Right lobe of liver (tissue), 6 donors: ENCODE data around the gene TRAK1. TPM values are rescaled to one million over a fixed set of nuclear protein-coding genes. Genes with fewer than 3 reads are reported as not detected.

Experiments used
- ATAC-seq, 4 donors: fragments of 200-7000 bp; cut with Tn5 transposase; one replicate each; pipeline ENCODE4 v1.9.1; 2020; ENCODE audit warnings: mild to moderate bottlenecking in 4 of 4, moderate library complexity in 4 of 4
- DNase-seq, 3 donors: peaks; one replicate each; pipeline ENCODE4 v3.0.0-alpha.2; 2020
- H3K27ac ChIP-seq, 3 donors: fragments of 200-600 bp; one replicate each; pipeline ENCODE4 v1.8.0; 2022
- H3K27me3 ChIP-seq, 2 donors: fragments of 200-600 bp; one replicate each; pipeline ENCODE4 v1.8.0; 2022
- H3K36me3 ChIP-seq, 4 donors: fragments of 200-600 bp; sonication (generic) in 1 of 4; one replicate each; pipeline versions ENCODE4 v1.5.1 to v1.8.0; 2017 to 2022; ENCODE audit warnings: control low read depth in 1 of 4
- H3K4me1 ChIP-seq, 4 donors: fragments of 200-600 bp; sonication (generic) in 1 of 4; one replicate each; pipeline versions ENCODE4 v1.5.1 to v1.8.0; 2017 to 2022; ENCODE audit warnings: control low read depth in 1 of 4
- H3K4me3 ChIP-seq, 3 donors: fragments of 200-600 bp; one replicate each; pipeline ENCODE4 v1.8.0; 2022
- H3K9me3 ChIP-seq, 4 donors: fragments of 200-600 bp; sonication (generic) in 1 of 4; one replicate each; pipeline versions ENCODE4 v1.5.1 to v1.8.0; 2017 to 2022; ENCODE audit warnings: control low read depth in 1 of 4
- CTCF ChIP-seq, 4 donors: fragments of 200-600 bp in 3 of 4; fragments of 450-650 bp in 1 of 4; IDR thresholded peaks; one replicate each; pipeline versions ENCODE4 v1.5.1 to v1.8.0; 2016 to 2022; ENCODE audit warnings: antibody characterized with exemption in 4 of 4, mild to moderate bottlenecking in 2 of 4
- POLR2A ChIP-seq: fragments of 450-650 bp; IDR thresholded peaks from one replicate; pipeline ENCODE4 v1.6.1; 2017; ENCODE audit warnings: antibody characterized with exemption, mild to moderate bottlenecking
- WGBS: methylation state at CpG from one replicate; pipeline ENCODE4 v1.1.6; 2018; ENCODE audit warnings: low coverage, low lambda C conversion rate; ENCODE audit not compliant: insufficient coverage; ENCODE audit errors: missing lambda C conversion rate; 5-methylcytosine and 5-hydroxymethylcytosine counted together
- intact Hi-C, 2 donors: fragments of 100-400 bp; cut with DNase I; formaldehyde crosslinking; loops; one replicate each; pipeline versions ENCODE4 v1.11.2 to v1.14.1; 2022
- total RNA-seq, 6 experiments: library from RNA; depleted of rRNA in 2 of 6; stranded (reverse); fragments of >200 nt in 2 of 6; fragmentation: NEBNext Ultra II Directional in 3 of 6; extraction: Animal tissue kit (Norgen Biotek cat#: 25700) in 3 of 6; gene quantifications; one replicate each; pipeline versions ENCODE4 v1.1.0 to v1.2.4, GENCODE V29; 2016 to 2023
- donor health status: DM: no; HTN: yes; CAD: no.
- donor health status: DM: no; HTN: no; CAD: no.
- donor health status: DM: no; HTN: no; CAD: no.
- donor health status: DM: no; HTN: yes; CAD: no.
- donor health status: DM: no; HTN: yes; CAD: no.

The TRAK1 gene
- total RNA-seq, 6 experiments from 2014 or later, result 9.5 to 16.4 (median 12.2) TPM

GRCh38 chr3:42110631-42111030 lies 19.5 kb downstream of the TRAK1 start:
- Histone ChIP-seq H3K27ac (no peak overlapping the region), H3K4me3 (no peak overlapping the region), H3K4me1 (peaks cover 0 to 10% (median 3%) of the 10 kb centered on the region in 4 donors), H3K9me3 (no peaks in the 10 kb centered on the region), H3K36me3 (no peaks in the 10 kb centered on the region), H3K27me3 (no peaks in the 10 kb centered on the region)
- DNase-seq (no peak), ATAC-seq (no peak)
- 90% methylated on average over 3 of the region's 3 CpGs for WGBS
- intact Hi-C loops, result loop anchor here in 1 of 2 donors (10.0 kb wide), 1 partner anchor 84 kb away; no protein-coding TSS in a partner anchor
- TF ChIP-seq POLR2A (no peak), CTCF (IDR thresholded peaks at IDR 0.05) (no peak)

- ATAC-seq, result no peak
- 57% methylated on average over 4 of the region's 4 CpGs for WGBS
- intact Hi-C loops, result loop anchor here in 1 of 2 donors (10.0 kb wide), 1 partner anchor 81 kb away; no protein-coding TSS in a partner anchor
Measured at GRCh38 chr3:42114130-42114725, 23.1 kb downstream of the TRAK1 start.

GRCh38 chr3:42115215-42115614 lies 24.1 kb downstream of the TRAK1 start:
- peak; percentile 59 to 82 (median 76) for ATAC-seq
- peak overlapping the region in 2 of 3 donors; percentile 24 to 43 for H3K27ac ChIP-seq
- DNase-seq, result peak; percentile 45 to 75 (median 64)

More at GRCh38 chr3:42114130-42114725, 23.1 kb downstream of the TRAK1 start:
- Histone ChIP-seq H3K4me1 (peaks cover 0 to 20% (median 7%) of the 10 kb centered on the region in 4 donors), H3K27ac (no peak overlapping the region), H3K9me3 (no peaks in the 10 kb centered on the region), H3K27me3 (no peaks in the 10 kb centered on the region), H3K4me3 (no peak overlapping the region), H3K36me3 (no peaks in the 10 kb centered on the region)
- no peak for DNase-seq
- TF ChIP-seq CTCF (IDR thresholded peaks at IDR 0.05) (no peak), POLR2A (no peak)

GRCh38 chr3:42115946-42116345 lies 24.8 kb downstream of the TRAK1 start:
- ATAC-seq (no peak), DNase-seq (no peak)
- TF ChIP-seq CTCF (IDR thresholded peaks at IDR 0.05), result no peak
- no peak for TF ChIP-seq POLR2A
- Histone ChIP-seq H3K27ac (peak overlapping the region in 1 of 3 donors; percentile 24), H3K36me3 (no peaks in the 10 kb centered on the region), H3K9me3 (no peaks in the 10 kb centered on the region), H3K27me3 (no peaks in the 10 kb centered on the region), H3K4me3 (no peak overlapping the region), H3K4me1 (peaks cover 0 to 20% (median 7%) of the 10 kb centered on the region in 4 donors)
- intact Hi-C loops, result loop anchor here in 1 of 2 donors (10.0 kb wide), 1 partner anchor 79 kb away; no protein-coding TSS in a partner anchor
- 83% methylated on average over 7 of the region's 9 CpGs for WGBS

More at GRCh38 chr3:42115215-42115614, 24.1 kb downstream of the TRAK1 start:
- no peaks in the 10 kb centered on the region for H3K36me3 ChIP-seq
- no peaks in the 10 kb centered on the region for H3K27me3 ChIP-seq
- peaks cover 0 to 20% (median 7%) of the 10 kb centered on the region in 4 donors for H3K4me1 ChIP-seq
- H3K9me3 ChIP-seq, result no peaks in the 10 kb centered on the region
- 39% methylated on average over 13 of the region's 13 CpGs for WGBS
- H3K4me3 ChIP-seq, result no peak overlapping the region
- TF ChIP-seq POLR2A (no peak), CTCF (IDR thresholded peaks at IDR 0.05) (no peak)
- intact Hi-C loops, result loop anchor here in 1 of 2 donors (10.0 kb wide), 1 partner anchor 80 kb away; no protein-coding TSS in a partner anchor
